H7 (cell line): ENCODE measurements around the gene FBXO46. TPM values are rescaled to one million over a fixed set of nuclear protein-coding genes. Genes with fewer than 3 reads are reported as not detected.
"Not testable (repeated sequence)": the region's sequence is repeated elsewhere in the genome, so short reads cannot be mapped to it uniquely, and the experiment has no call there.

ENCODE experiments used
- DNase-seq: peaks from one replicate; pipeline ENCODE4 v3.0.0; 2012
- H3K27me3 ChIP-seq: 2 replicates; pipeline ENCODE4 v1.6.0; 2011; ENCODE audit warnings: mild to moderate bottlenecking, low read length; ENCODE audit not compliant: control insufficient read depth, insufficient read depth
- H3K36me3 ChIP-seq: replicated peaks from 2 replicates; pipeline ENCODE4 v1.5.1; 2011; ENCODE audit warnings: low read length; ENCODE audit not compliant: control insufficient read depth, insufficient read depth
- H3K4me3 ChIP-seq: 2 replicates; pipeline ENCODE4 v1.5.1; 2011; ENCODE audit warnings: low read depth, mild to moderate bottlenecking, control low read depth, low read length, moderate library complexity; ENCODE audit not compliant: insufficient read depth
- total RNA-seq: library from RNA; depleted of rRNA; stranded (reverse); fragments of >200 nt; shearing (Covaris generic); gene quantifications from 2 replicates; pipeline ENCODE4 v1.2.3, GENCODE V29; 2014

The FBXO46 gene
- total RNA-seq, 1 experiment from 2014 or later: 26.3 TPM

GRCh38 chr19:45692187-45693105, 38.2 kb downstream of the FBXO46 start, which contains the start of gene QPCTL:
Gene QPCTL, plus strand, starts transcription at chr19:45692666. Its CDS starts 38 bp downstream, at chr19:45692704.
- Histone ChIP-seq H3K36me3 (peaks cover 28% of the 10 kb centered on the region), H3K4me3 (peak within 1 kb of the TSS; percentile 92), H3K27me3 (no peaks in the 10 kb centered on the region)
- peak; percentile 97 for DNase-seq

GRCh38 chr19:45691516-45692186, 39.0 kb downstream of the FBXO46 start, which contains the start of gene SNRPD2:
Gene SNRPD2, minus strand, starts transcription at chr19:45691953. Its CDS starts 65 bp downstream, at chr19:45691888.
- H3K36me3 ChIP-seq: peaks cover 29% of the 10 kb centered on the region
- no peaks in the 10 kb centered on the region for H3K27me3 ChIP-seq
- peak within 1 kb of the TSS; percentile 92 for H3K4me3 ChIP-seq
- DNase-seq: peak; percentile 94

GRCh38 chr19:45687599-45687998, 43.1 kb downstream of the FBXO46 start:
- peaks cover 22% of the 10 kb centered on the region for H3K36me3 ChIP-seq
- H3K27me3 ChIP-seq: no peaks in the 10 kb centered on the region
- DNase-seq: no peak
- H3K4me3 ChIP-seq: no peak overlapping the region

GRCh38 chr19:45685045-45685444, 45.7 kb downstream of the FBXO46 start:
- not testable (repeated sequence) for DNase-seq, H3K27me3 ChIP-seq, H3K4me3 ChIP-seq
- H3K36me3 ChIP-seq: peaks cover 22% of the 10 kb centered on the region

GRCh38 chr19:45682908-45683307, 47.8 kb downstream of the FBXO46 start:
- DNase-seq: no peak
- Histone ChIP-seq H3K36me3 (peaks cover 14% of the 10 kb centered on the region), H3K4me3 (no peak overlapping the region), H3K27me3 (peaks cover 15% of the 10 kb centered on the region)

GRCh38 chr19:45682117-45682516, 48.6 kb downstream of the FBXO46 start:
- DNase-seq: peak; percentile 61
- no peak overlapping the region for H3K4me3 ChIP-seq

GRCh38 chr19:45681391-45682015, 49.2 kb downstream of the FBXO46 start:
- peak; percentile 96 for DNase-seq
- Histone ChIP-seq H3K27me3 (peaks cover 24% of the 10 kb centered on the region), H3K36me3 (peaks cover 5% of the 10 kb centered on the region), H3K4me3 (peak overlapping the region; percentile 36)

More at GRCh38 chr19:45682117-45682516, 48.6 kb downstream of the FBXO46 start:
- Histone ChIP-seq H3K27me3 (peaks cover 19% of the 10 kb centered on the region), H3K36me3 (peaks cover 8% of the 10 kb centered on the region)

- DNase-seq: peak; percentile 99
- H3K4me3 ChIP-seq: peak overlapping the region; percentile 69
- H3K27me3 ChIP-seq: peaks cover 28% of the 10 kb centered on the region
- no peaks in the 10 kb centered on the region for H3K36me3 ChIP-seq
These were observed 53.1 kb downstream of the FBXO46 start for GRCh38 chr19:45677351-45678230.

GRCh38 chr19:45676851-45677263, 53.8 kb downstream of the FBXO46 start:
- DNase-seq: peak; percentile 93
- peak overlapping the region; percentile 69 for H3K4me3 ChIP-seq
- H3K36me3 ChIP-seq: no peaks in the 10 kb centered on the region
- peaks cover 28% of the 10 kb centered on the region for H3K27me3 ChIP-seq

GRCh38 chr19:45674946-45675345, 55.8 kb downstream of the FBXO46 start:
- Histone ChIP-seq H3K36me3 (no peaks in the 10 kb centered on the region), H3K4me3 (no peak overlapping the region), H3K27me3 (peaks cover 37% of the 10 kb centered on the region)
- DNase-seq: no peak

GRCh38 chr19:45670670-45671453, 59.8 kb downstream of the FBXO46 start:
- Histone ChIP-seq H3K4me3 (peak overlapping the region; percentile 58), H3K27me3 (peaks cover 32% of the 10 kb centered on the region), H3K36me3 (no peaks in the 10 kb centered on the region)
- peak; percentile 100 for DNase-seq

GRCh38 chr19:45668342-45668871, 62.3 kb downstream of the FBXO46 start:
- peak; percentile 44 for DNase-seq
- peak overlapping the region; percentile 48 for H3K4me3 ChIP-seq
- peaks cover 30% of the 10 kb centered on the region for H3K27me3 ChIP-seq
- H3K36me3 ChIP-seq: no peaks in the 10 kb centered on the region
